Nucleus accumbens (tissue), 56 donors: ENCODE data around the gene DNMT3B.
A peak's percentile ranks its signal among the peaks of the same experiment; 100 is the strongest.
"Not testable (repeated sequence)": the region's sequence is repeated elsewhere in the genome, so short reads cannot be mapped to it uniquely, and the experiment has no call there.

Source experiments
- DNase-seq, 56 donors: peaks; one replicate each; lab custom pipeline; 2025; lab: John Stamatoyannopoulos, UW

The DNMT3B gene

GRCh38 chr20:32761417-32761830 is 761 bp upstream of the DNMT3B start:
- no peak for DNase-seq

GRCh38 chr20:32762754-32763201 is 593 bp downstream of the DNMT3B start:
- DNase-seq: peak in 1 of 56 donors; percentile 20

- no peak for DNase-seq
These were observed 1.2 kb downstream of the DNMT3B start for GRCh38 chr20:32763202-32764004.

DNA sequence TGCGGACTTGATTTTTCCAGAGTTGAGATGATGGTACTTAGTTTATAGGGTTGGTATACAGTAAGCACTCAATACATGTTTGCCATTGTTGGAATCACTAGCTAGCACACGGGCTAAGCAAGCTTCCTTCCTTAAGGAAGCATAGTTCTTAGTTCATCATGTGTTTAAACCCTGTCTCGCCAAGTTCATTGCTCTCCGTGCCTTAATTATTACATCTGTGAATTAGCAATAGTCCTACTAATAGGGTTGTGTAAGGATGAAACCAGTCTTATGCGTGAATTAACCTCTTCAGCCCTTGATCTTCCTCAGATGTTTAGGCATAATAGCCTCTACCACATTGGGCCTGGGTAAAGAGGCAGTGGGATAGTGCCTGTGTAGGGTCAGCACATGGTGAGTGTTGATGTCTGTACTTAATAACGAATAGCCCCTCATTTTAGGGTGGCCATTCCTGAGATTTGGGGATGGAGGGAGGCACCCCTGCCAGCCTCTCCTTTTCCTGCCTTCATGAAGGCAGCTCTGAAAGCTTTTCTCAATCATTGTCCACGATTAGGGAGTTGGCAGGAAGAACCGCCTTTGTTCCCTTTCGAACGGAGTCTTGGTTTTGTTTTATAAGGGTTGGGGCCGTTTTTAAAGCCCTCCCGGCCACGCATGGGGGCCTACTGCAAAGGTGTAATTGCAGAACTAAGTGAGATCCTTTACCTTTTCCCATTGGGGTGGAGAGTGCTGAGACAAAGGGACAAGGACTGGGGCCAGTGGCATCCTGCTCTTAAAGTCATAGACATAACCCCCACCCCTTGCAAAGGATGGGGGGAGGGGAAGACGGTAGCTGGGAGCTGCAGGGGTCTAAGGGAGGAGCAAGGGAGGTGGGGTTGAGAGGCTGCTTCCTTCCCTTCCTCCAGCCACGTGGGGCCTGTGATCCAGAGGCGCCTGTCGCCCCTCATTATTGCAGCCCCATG is 2.1 kb downstream of the DNMT3B start:
- DNase-seq: no peak

- DNase-seq: not testable (repeated sequence)
These were observed 3.2 kb downstream of the DNMT3B start for GRCh38 chr20:32765230-32765875.

DNA sequence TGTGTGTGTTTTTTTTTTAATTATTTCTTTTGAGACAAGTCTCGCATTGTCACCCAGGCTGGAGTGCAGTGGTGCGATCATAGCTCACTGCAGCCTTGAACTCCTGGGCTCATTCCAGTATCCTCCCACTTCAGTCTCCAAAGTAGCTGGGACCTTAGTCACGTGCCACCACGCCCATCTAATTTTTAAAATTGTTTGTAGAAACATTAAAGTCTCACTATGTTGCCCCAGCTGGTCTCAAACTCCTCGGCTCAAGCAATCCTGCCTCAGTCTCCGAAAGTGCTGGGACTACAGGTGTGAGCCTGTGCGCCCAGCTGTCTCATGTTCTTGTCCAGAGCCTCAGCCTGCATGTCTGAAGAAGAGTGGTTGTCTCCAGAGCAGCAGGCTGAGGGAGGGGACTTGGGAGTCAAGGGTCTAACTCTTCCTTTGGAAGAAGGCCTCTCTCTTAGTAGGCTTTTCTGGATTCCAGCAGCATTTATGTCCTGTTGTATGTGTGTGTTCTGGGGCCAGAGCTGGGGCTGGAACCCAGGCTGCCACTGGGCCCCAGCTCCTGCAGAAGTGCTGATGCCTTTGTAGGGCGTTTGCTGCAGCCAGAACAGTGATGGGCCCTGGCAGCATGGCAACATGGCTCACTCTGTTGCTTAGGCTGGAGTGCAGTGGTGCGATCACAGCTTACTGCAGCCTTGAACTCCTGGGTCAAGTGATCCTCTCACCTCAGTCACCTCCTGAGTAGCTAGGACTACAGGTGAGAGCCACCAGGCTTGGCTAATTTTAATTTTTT is 5.4 kb downstream of the DNMT3B start:
- no peak for DNase-seq

- no peak for DNase-seq
These were observed 9.9 kb downstream of the DNMT3B start for GRCh38 chr20:32772046-32772445.

DNA sequence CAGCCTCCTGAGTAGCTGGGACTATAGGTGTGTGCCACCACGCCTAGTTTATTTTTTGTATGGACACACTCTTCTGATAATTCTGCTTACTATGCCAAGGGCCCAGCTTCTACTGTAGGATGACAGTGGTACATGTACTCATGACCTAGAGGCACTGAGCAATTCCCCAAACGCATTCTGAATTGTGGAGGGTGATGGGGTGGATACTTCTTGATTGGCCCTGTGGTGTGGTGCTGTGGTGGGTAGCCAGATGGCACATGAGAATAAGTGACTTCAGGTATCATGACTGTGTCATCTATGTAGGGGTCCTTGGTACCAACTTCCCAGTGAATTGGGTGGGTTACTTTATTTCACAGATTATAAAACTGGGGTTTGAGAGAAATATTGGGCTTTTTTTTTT is 11.0 kb downstream of the DNMT3B start:
- no peak for DNase-seq

DNA sequence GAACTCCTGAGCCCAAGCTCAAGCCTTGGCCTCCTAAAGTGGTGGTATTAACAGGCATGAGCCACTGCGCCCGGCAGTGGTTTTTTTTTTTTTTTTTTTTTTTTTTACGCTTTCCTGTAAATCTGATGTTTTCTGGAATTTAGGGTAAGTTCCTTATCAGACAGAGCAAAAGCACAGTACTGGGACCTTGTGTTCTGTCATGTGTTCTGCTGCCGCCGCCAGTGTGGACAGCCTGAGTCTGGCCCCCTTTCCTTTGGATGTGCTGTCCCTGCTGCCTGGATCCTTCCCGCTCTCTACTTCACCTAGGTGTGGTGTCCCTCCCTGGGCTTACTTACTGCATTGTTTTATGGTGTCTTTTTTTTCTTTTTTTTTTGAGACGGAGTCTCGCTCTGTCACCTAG is 11.7 kb downstream of the DNMT3B start:
- DNase-seq: no peak

DNA sequence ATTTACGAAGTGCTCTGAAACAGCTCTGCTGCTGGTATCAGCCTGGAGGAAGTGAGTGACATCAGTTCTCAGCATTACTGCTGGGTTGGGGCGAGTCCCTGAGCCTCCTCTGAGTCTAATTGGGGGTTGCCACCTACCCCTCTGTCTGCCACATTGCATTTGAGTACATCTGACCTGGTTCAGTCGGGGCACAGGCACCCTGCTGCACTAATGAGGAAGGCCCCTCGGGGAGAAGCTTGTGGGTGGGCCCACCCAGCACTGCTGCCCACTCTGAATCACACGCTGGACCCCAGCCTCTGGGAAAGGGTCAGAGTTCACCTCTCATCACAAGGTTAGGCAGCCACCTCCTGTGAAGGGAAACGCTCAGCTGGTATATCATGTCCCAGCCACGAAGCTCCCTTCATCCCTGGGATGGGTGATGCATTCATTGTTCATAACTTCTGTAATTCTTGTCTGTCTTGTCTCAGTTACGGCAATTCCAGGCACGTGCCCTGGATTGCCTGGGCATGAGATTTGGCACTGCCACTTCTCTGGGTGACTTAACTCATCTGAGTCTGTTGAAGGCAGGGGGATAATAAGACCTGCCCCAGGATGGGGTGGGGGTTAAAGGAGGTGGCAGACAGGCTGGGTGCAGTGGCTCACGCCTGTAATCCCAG is 13.3 kb downstream of the DNMT3B start:
- no peak for DNase-seq

GRCh38 chr20:32777177-32777956 is 15.2 kb downstream of the DNMT3B start:
- no peak for DNase-seq

DNA sequence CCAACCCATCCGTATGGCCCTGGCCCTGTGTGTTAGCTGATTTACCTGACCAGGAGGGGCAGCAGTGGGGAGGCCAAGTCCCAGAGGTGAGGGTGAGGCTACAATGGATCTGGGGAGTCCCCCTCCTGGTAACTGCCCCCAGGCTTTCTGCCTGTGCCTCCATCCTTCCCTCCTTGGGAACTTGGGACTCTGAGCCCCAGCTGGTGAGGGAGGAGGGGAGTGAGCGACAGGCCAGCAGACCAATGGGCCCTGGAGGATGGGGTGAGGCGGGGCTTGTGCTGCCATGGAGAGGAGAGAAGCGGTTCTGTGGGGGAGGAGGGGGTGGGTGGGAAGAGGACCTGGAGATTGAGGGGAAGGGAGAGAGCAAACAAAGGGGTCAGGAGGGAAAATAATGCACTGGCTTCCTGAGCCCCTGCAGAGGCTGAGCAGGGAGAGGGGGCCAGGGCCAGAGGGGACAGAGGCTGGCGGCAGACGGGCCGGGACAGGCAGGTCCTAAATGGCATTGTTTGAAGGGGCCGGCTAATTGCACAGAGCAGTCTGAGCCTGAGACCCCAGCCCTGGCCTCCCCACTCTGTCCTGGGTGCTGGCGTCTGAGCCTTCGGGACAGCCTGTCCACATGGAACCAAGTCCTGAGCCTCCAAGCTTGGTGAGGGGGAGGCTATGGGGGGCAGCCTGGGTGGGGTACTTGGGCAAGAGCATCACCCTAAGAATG is 17.5 kb downstream of the DNMT3B start:
- no peak for DNase-seq

GRCh38 chr20:32780278-32780677 is 18.1 kb downstream of the DNMT3B start:
- DNase-seq: no peak

DNA sequence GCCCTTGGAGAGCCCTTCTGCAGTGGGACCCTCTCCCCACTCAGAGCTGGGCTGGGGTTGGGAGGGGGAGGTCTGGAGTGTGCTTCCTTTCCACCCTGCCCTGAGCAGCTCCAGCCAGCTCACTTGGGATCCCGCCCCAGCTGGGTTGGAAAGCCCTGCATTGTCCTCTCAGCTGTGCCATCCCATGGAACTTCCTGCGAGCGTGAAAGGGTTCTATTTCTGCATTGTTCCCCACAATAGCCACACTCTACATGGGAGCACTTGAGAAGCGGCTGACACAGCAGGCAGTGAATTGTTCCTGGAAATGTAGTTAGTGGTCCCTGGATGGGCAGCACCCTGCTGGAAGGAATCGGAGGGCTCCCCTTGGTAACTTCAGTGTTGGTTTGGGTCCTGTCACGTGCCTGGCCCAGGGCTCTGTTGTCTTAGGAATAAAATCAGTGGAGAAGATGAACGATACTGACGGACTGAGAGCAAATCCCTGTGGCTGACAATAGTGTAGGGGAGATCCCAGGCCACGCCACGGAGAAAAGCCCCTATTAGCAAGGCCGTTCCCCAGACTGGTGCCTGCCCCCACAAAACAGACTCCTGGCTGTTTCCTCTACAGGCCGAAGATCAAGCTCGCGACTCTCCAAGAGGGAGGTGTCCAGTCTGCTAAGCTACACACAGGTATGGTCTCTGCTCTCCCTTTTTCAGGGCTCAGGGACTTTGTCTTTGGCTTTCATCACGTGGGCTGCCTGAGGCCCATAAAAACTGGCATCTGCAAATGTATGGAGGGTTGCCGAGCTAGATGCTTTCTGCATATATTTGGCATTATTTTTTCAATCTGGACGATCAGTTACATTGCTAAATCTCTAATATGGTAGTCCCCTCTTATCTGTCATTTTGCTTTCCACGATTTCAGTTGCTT is 18.8 kb downstream of the DNMT3B start:
- peak in 47 of 56 donors; percentile 2 to 83 (median 51) for DNase-seq

GRCh38 chr20:32784369-32785080 is 22.3 kb downstream of the DNMT3B start:
- DNase-seq: no peak

GRCh38 chr20:32786059-32786760 is 24.0 kb downstream of the DNMT3B start:
- no peak for DNase-seq
